Measurements from ENCODE around the gene CLEC20A. TPM values are rescaled to one million over a fixed set of nuclear protein-coding genes. Genes with fewer than 3 reads are reported as not detected.

CLEC20A gene
- total RNA-seq, 2 donors from 2014 or later, result not detected

DNA sequence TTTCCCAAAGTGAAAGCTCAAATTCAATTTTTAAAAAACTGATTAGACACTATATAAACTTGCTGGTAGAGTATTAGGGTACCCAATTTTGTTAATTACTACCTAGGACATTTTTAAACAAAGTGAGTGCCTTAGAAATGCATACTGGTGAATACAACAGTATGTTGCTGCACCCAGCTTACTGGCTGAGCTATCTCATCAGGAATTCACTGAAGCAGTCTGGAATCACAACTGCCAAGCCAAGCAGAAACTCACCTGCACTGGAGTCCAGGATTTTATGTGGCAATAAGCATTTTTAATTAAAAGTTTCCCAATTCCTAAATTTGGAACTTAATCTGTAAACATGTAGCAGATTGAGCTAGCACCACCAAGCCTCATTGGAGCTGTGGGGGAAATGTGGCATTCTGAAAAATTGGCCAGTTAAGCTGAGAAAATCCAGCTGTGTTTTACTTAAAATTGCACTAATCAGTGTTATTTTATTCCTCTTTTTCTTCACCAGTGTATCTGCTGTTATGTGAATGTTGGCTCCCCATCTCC is 61.8 kb downstream of the CLEC20A start:
- no peak overlapping the region for H3K4me3 Mint-ChIP-seq
- H3K9me3 Mint-ChIP-seq, result no peaks in the 10 kb centered on the region
- ATAC-seq (replicated peaks in 1 of 2), result no peak
- no peak overlapping the region for H3K27ac Mint-ChIP-seq
- H3K27me3 Mint-ChIP-seq (ENCODE audit: low read depth), result peaks cover 6% of the 10 kb centered on the region
- no peaks in the 10 kb centered on the region for H3K36me3 Mint-ChIP-seq (ENCODE audit: insufficient read depth in 2 of 2)
- no peaks in the 10 kb centered on the region for H3K4me1 Mint-ChIP-seq (ENCODE audit: low read depth)
- DNase-seq, result no peak

DNA sequence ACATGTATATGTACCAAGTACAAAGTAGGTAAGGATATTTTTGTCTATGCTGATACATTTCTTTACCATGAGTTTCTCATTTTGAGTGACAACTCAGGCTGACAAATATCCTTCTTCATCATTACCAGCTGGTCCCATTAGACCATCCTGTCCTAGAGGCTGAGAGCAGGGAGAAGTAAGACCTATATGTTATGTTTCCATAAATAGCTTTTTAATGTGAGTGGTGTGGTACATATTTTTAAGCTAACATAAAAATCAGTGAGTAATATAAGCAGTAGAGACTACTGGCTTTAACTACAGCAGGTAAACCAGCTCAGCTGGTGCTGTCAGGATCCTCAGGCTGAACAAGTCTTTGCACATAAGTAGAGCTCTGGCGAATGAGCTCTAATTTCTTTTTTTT is 62.4 kb downstream of the CLEC20A start:
- Mint-ChIP-seq H3K27ac (no peak overlapping the region), H3K36me3 (ENCODE audit: insufficient read depth in 2 of 2) (no peaks in the 10 kb centered on the region), H3K4me1 (ENCODE audit: low read depth) (no peaks in the 10 kb centered on the region), H3K4me3 (no peak overlapping the region), H3K9me3 (no peaks in the 10 kb centered on the region), H3K27me3 (ENCODE audit: low read depth) (peaks cover 6% of the 10 kb centered on the region)
- ATAC-seq (replicated peaks in 1 of 2) (no peak), DNase-seq (no peak)

Other genes starting within 250 kb of the CLEC20A start
- not detected for gene TEX35, start 16.1 kb upstream of the CLEC20A start, total RNA-seq
- 10 to 100 TPM in 1 of 2 donors, 1 to 10 TPM in 1; 7.8 to 16.5 TPM for gene RALGPS2, start 228.3 kb upstream of the CLEC20A start, total RNA-seq